HepG2 (cell line): ENCODE results near the gene SPAG9. TPM values are rescaled to one million over a fixed set of nuclear protein-coding genes. Genes with fewer than 3 reads are reported as not detected.

Experiments used
- CENPBD1 ChIP-seq: sonication (generic); formaldehyde crosslinking; IDR thresholded peaks from 2 replicates; pipeline ENCODE4 v1.8.0; 2022; ENCODE audit warnings: missing genetic modification reagents, low read depth, mild to moderate bottlenecking, borderline replicate concordance
- DNMT1 ChIP-seq: sonication (generic); formaldehyde crosslinking; IDR thresholded peaks from 2 replicates; pipeline ENCODE4 v1.5.1; 2020; ENCODE audit warnings: mild to moderate bottlenecking, missing genetic modification reagents
- FOSL2 ChIP-seq: sonication (generic); formaldehyde crosslinking; IDR thresholded peaks from 2 replicates; pipeline ENCODE4 v1.4.0; 2020; ENCODE audit warnings: missing genetic modification reagents
- HMGA1 ChIP-seq: sonication (generic); formaldehyde crosslinking; conservative IDR thresholded peaks from 2 replicates; pipeline ENCODE4 v1.4.0; 2020; ENCODE audit warnings: missing genetic modification reagents
- HNF4G ChIP-seq, 2 experiments: sonication (generic) in 1 of 2; formaldehyde crosslinking in 1 of 2; IDR thresholded peaks; 2 replicates each; pipeline versions ENCODE4 v1.4.0 to v1.6.1; 2011 to 2020; ENCODE audit warnings: borderline replicate concordance in 2 of 2, low read depth in 2 of 2, mild to moderate bottlenecking in 2 of 2, low read length in 1 of 2, missing genetic modification reagents in 1 of 2, moderate library complexity in 1 of 2
- HNRNPUL1 ChIP-seq: fragments of 200-400 bp; formaldehyde crosslinking; IDR thresholded peaks from 2 replicates; pipeline ENCODE4 v1.6.1; 2017; ENCODE audit warnings: low read depth, mild to moderate bottlenecking, low read length, moderate library complexity
- IRF2 ChIP-seq: IDR thresholded peaks from 2 replicates; pipeline ENCODE4 v1.6.1; 2018; ENCODE audit warnings: missing genetic modification reagents, missing compliant biosample characterization
- KAT8 ChIP-seq: IDR thresholded peaks from 2 replicates; pipeline ENCODE4 v1.6.1; 2016; ENCODE audit warnings: missing genetic modification reagents, missing compliant biosample characterization
- MEIS1 ChIP-seq: sonication (generic); formaldehyde crosslinking; IDR thresholded peaks from 2 replicates; pipeline ENCODE4 v1.9.0; 2021; ENCODE audit warnings: mild to moderate bottlenecking, missing genetic modification reagents, moderate library complexity, borderline replicate concordance
- NFYB ChIP-seq: sonication (generic); formaldehyde crosslinking; IDR thresholded peaks from 2 replicates; pipeline ENCODE4 v1.4.0; 2020; ENCODE audit warnings: missing genetic modification reagents
- PBX2 ChIP-seq: IDR thresholded peaks from 2 replicates; pipeline ENCODE4 v1.6.1; 2016; ENCODE audit warnings: control low read depth
- PCBP1 ChIP-seq: fragments of 200-400 bp; formaldehyde crosslinking; IDR thresholded peaks from 2 replicates; pipeline ENCODE4 v1.6.1; 2017; ENCODE audit warnings: mild to moderate bottlenecking, low read depth, low read length, borderline replicate concordance
- REXO4 ChIP-seq: sonication (generic); formaldehyde crosslinking; IDR thresholded peaks from 2 replicates; pipeline ENCODE4 v1.8.0; 2022; ENCODE audit warnings: missing genetic modification reagents, mild to moderate bottlenecking, borderline replicate concordance
- RFXANK ChIP-seq: IDR thresholded peaks from 2 replicates; pipeline ENCODE4 v1.6.1; 2016
- SNAI1 ChIP-seq: sonication (generic); formaldehyde crosslinking; IDR thresholded peaks from 2 replicates; pipeline ENCODE4 v1.5.0; 2020; ENCODE audit warnings: mild to moderate bottlenecking, missing genetic modification reagents, borderline replicate concordance
- SOX5 ChIP-seq: IDR thresholded peaks from 2 replicates; pipeline ENCODE4 v1.6.1; 2016; ENCODE audit warnings: borderline replicate concordance
- ZBTB42 ChIP-seq: sonication (generic); formaldehyde crosslinking; IDR thresholded peaks from 2 replicates; pipeline ENCODE4 v1.5.0; 2020; ENCODE audit warnings: mild to moderate bottlenecking, missing genetic modification reagents
- ZBTB43 ChIP-seq: sonication (generic); formaldehyde crosslinking; conservative IDR thresholded peaks from 2 replicates; pipeline ENCODE4 v1.4.0; 2020; ENCODE audit warnings: missing genetic modification reagents
- ZFY ChIP-seq: sonication (generic); formaldehyde crosslinking; IDR thresholded peaks from 2 replicates; pipeline ENCODE4 v1.4.0; 2020; ENCODE audit warnings: missing genetic modification reagents
- ZMAT5 ChIP-seq: sonication (generic); formaldehyde crosslinking; IDR thresholded peaks from 2 replicates; pipeline ENCODE4 v1.5.0; 2020; ENCODE audit warnings: mild to moderate bottlenecking, low read depth, missing genetic modification reagents, borderline replicate concordance
- ZNF124 ChIP-seq: sonication (generic); formaldehyde crosslinking; IDR thresholded peaks from 2 replicates; pipeline ENCODE4 v1.4.0; 2020; ENCODE audit warnings: missing genetic modification reagents
- ZNF234 ChIP-seq: sonication (generic); formaldehyde crosslinking; conservative IDR thresholded peaks from 2 replicates; pipeline ENCODE4 v1.5.1; 2020; ENCODE audit warnings: mild to moderate bottlenecking, missing genetic modification reagents
- ZNF256 ChIP-seq: sonication (generic); formaldehyde crosslinking; conservative IDR thresholded peaks from 2 replicates; pipeline ENCODE4 v1.4.0; 2020; ENCODE audit warnings: missing genetic modification reagents
- ZNF572 ChIP-seq: sonication (generic); formaldehyde crosslinking; IDR thresholded peaks from 2 replicates; pipeline ENCODE4 v1.5.1; 2020; ENCODE audit warnings: mild to moderate bottlenecking, missing genetic modification reagents
- ZNF619 ChIP-seq: sonication (generic); formaldehyde crosslinking; IDR thresholded peaks from 2 replicates; pipeline ENCODE4 v1.4.0; 2020; ENCODE audit warnings: mild to moderate bottlenecking, missing genetic modification reagents
- ZNF703 ChIP-seq: sonication (generic); formaldehyde crosslinking; IDR thresholded peaks from 2 replicates; pipeline ENCODE4 v1.5.1; 2020; ENCODE audit warnings: missing genetic modification reagents, mild to moderate bottlenecking, moderate library complexity, borderline replicate concordance
- ZNF816 ChIP-seq: sonication (generic); formaldehyde crosslinking; IDR thresholded peaks from 2 replicates; pipeline ENCODE4 v1.8.0; 2022; ENCODE audit warnings: missing genetic modification reagents, mild to moderate bottlenecking, borderline replicate concordance
- polyA plus RNA-seq, 8 experiments: library from polyadenylated mRNA; depleted of rRNA in 3 of 8; stranded (reverse) in 7 of 8; unstranded in 1 of 8; fragments of >200 nt; fragmentation: Illumina TruSeq in 4 of 8; extraction: Trizol in 4 of 8; gene quantifications; 2 replicates each; pipeline versions ENCODE4 v1.2.1 to v1.2.3, GENCODE V29; 2011 to 2016; ENCODE audit warnings: low read depth in 4 of 8, missing spikeins in 1 of 8, mixed read lengths in 1 of 8; ENCODE audit not compliant: insufficient read depth in 1 of 8
- total RNA-seq, 5 experiments: library from RNA; depleted of rRNA; stranded (reverse); fragments of >200 nt; fragmentation: Illumina TruSeq; extraction: Trizol; gene quantifications; 2 replicates each; pipeline ENCODE4 v1.2.3, GENCODE V29; 2016; ENCODE audit warnings: low read depth in 1 of 5

SPAG9 gene
- total and polyA plus RNA-seq, 2 of the 13 experiments (the other 11 are each of a cell fraction or from before 2014, with no cell fraction given): 43.2 to 78.6 TPM

- TF ChIP-seq ZBTB42: peak; percentile 58; the same call in 1 of the 2 replicates
- TF ChIP-seq PBX2: no peak
- TF ChIP-seq RFXANK (CRISPR knock-in tag): peak; percentile 62; the same call in 1 of the 2 replicates
- peak; percentile 37; the same call in 1 of the 2 replicates for TF ChIP-seq ZNF124 (CRISPR knock-in tag)
- no peak for TF ChIP-seq HNRNPUL1
- TF ChIP-seq NFYB (CRISPR knock-in tag): no peak
- TF ChIP-seq CENPBD1 (CRISPR knock-in tag): no peak
- TF ChIP-seq ZMAT5 (CRISPR knock-in tag): no peak
- TF ChIP-seq FOSL2 (CRISPR knock-in tag): peak; percentile 68; the same call in 1 of the 2 replicates
- peak; percentile 91 for TF ChIP-seq MEIS1
- no peak; the same call in 1 of the 2 replicates for TF ChIP-seq ZBTB43 (CRISPR knock-in tag)
- TF ChIP-seq ZNF234: no peak
- 0 out of 2 replicates have a peak, but pooled peaks have one; percentile 42 for TF ChIP-seq ZNF816
- TF ChIP-seq HNF4G (IDR thresholded peaks at IDR 0.05; ENCODE audit: borderline replicate concordance, low read depth, low read length): no peak
- peak; percentile 71; the same call in 1 of the 2 replicates for TF ChIP-seq HNF4G (CRISPR knock-in tag; IDR thresholded peaks at IDR 0.05; ENCODE audit: borderline replicate concordance, low read depth)
- peak; percentile 89; the same call in 1 of the 2 replicates for TF ChIP-seq ZNF572 (CRISPR knock-in tag)
- TF ChIP-seq DNMT1 (CRISPR knock-in tag): peak; percentile 83; the same call in 1 of the 2 replicates
- TF ChIP-seq IRF2 (CRISPR knock-in tag): peak; percentile 95
- TF ChIP-seq KAT8 (CRISPR knock-in tag): peak; percentile 67
- peak; percentile 56; the same call in 1 of the 2 replicates for TF ChIP-seq ZFY
- no peak for TF ChIP-seq ZNF703 (CRISPR knock-in tag)
- no peak for TF ChIP-seq PCBP1
- TF ChIP-seq SNAI1 (CRISPR knock-in tag): no peak
- peak; percentile 93 for TF ChIP-seq ZNF619 (CRISPR knock-in tag)
- TF ChIP-seq REXO4 (CRISPR knock-in tag): no peak
- TF ChIP-seq SOX5 (CRISPR knock-in tag): peak; percentile 33; the same call in 1 of the 2 replicates
- no peak for TF ChIP-seq HMGA1 (CRISPR knock-in tag)
- TF ChIP-seq ZNF256 (CRISPR knock-in tag): no peak
Observed at GRCh38 chr17:50949989-50950877, 170.4 kb downstream of the SPAG9 start (continued).
